CD4-positive, alpha-beta T cell treated with Interleukin-15 for 1 hour (primary cell): ENCODE measurements around the gene SHROOM2.
"Not testable (repeated sequence)": the region's sequence is repeated elsewhere in the genome, so short reads cannot be mapped to it uniquely, and the experiment has no call there.

Experiments
- DNase-seq: peaks from one replicate; pipeline ENCODE4 v3.0.0-alpha.2; 2020

Gene SHROOM2

DNA sequence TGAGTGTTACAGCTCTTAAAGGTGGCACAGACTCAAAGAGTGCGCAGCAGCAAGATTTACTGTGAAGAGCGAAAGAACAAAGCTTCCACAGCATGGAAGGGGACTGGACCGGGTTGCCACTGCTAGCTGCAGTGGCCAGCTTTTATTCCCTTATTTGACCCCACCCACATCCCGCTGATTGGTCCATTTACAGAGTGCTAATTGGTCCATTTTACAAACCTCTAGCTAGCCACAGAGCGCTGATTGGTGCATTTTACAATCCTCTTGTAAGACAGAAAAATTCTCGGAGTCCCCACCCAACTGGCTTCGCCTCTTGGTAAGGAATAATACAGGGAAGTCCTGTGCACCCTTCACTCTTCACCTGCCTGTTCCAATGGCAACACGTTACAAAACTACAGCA lies 1.9 kb upstream of the SHROOM2 start:
- no peak for DNase-seq

DNA sequence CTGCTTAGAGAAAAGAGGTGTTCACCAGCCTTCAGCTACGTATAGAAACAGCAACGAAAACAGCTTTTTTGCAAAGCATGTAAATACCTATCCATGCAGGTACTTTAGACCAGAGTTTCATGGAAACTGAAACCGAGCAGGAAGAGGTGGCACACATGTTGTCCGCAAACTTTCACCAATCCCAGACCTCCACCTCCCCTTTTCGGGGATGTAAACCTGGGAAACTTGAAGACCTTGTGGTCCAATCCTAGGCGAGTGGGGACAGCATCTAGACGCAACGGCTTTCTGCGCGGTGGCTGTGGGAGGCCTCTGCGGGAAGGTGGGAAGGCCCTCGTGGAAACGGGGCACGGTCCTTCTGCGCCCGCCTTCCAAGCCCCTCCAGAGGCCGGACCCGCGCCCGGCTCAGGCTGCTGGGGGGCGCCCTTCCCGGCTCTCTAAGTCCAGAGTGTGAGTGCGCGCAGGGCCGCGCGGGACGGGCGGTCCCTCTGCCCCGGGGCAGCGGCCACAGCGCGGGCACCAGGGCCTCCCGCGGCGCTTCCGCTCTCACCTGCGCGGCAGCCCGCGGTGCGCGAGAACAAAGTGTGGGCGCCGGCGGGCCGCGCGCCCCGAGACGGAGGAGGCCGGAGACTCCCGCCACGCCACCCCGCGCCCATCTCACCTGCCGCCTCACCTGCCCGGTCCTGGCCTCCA lies 830 bp upstream of the SHROOM2 start:
- DNase-seq = no peak

GRCh38 chrX:9786798-9787635 lies 788 bp downstream of the SHROOM2 start:
- DNase-seq = no peak

- no peak for DNase-seq
Measured at GRCh38 chrX:9788911-9789310, 2.7 kb downstream of the SHROOM2 start.

GRCh38 chrX:9789555-9789954 lies 3.3 kb downstream of the SHROOM2 start:
- DNase-seq = no peak

- DNase-seq = no peak
Measured at GRCh38 chrX:9790866-9791265, 4.6 kb downstream of the SHROOM2 start.

- no peak for DNase-seq
Measured at GRCh38 chrX:9794495-9794894, 8.3 kb downstream of the SHROOM2 start.

GRCh38 chrX:9797384-9798360 lies 11.4 kb downstream of the SHROOM2 start:
- DNase-seq = no peak

GRCh38 chrX:9802737-9803136 lies 16.5 kb downstream of the SHROOM2 start:
- no peak for DNase-seq

DNA sequence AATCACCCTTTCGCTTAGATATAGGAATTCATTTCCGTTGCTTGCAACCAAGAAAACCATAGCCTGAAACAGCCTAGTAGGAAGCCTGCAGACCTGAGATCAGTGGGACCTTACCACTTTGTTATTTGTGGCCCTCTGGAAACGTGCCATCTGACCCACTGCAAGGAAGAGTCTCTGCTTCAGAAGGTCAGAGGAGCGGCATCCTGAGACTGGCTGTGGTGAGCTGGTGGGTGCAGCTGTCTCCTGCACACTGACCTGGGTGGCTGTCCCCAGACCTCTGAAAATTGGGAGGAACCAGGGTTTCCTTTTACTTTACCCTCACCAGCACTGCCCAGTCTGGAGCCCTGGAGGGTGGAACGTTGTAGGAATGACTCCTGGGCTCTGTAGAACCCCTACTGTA lies 18.2 kb downstream of the SHROOM2 start:
- DNase-seq = no peak

GRCh38 chrX:9805956-9806355 lies 19.7 kb downstream of the SHROOM2 start:
- no peak for DNase-seq

DNA sequence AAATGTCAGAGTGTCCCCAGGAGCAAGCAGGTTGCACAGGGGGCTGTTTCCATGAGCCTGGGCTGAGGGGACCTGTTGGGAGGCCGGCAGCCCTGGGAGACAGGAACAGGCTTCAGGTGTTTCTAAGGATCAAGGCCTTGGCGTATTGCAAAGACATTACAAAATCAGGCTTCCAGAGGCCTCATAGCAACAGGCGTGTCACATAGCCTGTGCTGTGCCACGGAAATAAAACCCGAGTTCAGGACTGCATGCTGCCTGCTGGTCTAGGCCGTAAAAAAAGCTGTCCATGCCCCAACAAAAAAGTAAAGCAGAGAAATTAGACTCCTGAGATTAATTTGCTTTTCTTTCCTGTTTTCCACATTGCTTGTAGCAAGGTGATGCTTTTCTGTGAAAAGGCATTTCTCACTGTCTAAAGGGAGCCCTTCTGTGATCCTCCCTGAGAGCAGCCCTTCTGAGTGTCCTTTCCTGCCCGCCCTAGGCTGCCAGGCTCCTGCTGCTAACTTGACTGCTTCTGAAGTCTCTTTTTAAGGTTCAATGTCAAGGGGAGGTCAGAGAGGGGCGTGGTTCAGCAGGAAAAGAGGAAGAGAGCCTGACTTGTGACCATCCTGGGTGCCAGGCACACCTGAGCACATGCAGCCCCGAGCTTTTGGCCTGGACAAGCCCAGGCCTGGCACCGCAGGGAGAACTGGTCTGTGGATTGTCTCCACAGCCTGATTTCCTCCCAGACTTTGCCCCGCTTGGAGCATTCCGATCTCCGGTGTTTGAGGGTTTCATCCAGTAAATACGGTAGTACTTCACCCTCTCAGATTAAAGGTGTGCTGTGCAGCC lies 21.3 kb downstream of the SHROOM2 start:
- DNase-seq = no peak

DNA sequence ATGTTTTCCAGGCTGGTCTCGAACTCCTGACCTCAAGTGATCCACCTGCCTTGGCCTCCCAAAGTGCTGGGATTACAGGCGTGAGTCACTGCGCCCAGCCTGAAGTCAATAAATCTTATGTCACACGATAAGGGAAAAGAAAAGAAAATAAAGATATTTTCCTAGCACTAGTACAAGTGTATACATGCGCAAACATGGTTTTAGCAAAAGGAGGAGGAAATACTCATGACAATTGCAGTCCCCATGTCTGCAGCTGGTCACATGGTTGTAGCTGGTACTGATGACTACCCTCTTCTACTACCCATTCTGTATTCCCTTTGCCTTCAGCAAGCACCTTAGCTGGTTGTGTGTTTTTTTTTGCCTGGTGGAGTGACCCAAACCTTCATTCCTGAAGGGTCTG lies 23.6 kb downstream of the SHROOM2 start:
- not testable (repeated sequence) for DNase-seq

DNA sequence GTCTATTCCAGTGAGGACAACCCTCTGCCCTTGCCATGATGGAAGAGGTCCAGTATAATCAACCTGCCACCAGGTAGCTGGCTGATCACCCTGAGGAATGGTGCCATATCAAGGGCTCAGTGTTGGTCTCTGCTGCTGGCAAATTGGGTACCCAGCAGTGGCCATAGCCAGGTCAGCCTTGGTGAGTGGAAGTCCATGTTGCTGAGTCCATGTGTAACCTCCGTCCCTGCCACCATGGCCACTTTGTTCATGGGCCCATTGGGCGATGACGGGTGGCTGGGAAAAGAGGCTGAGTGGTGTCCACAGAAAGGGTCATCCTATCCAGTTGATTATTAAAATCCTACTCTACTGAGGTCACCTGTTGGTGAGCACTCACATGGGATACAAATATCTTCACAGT lies 24.9 kb downstream of the SHROOM2 start:
- DNase-seq = not testable (repeated sequence)

GRCh38 chrX:9816084-9816700 lies 30.0 kb downstream of the SHROOM2 start:
- DNase-seq = no peak

- DNase-seq = no peak
Measured at GRCh38 chrX:9821572-9821971, 35.3 kb downstream of the SHROOM2 start.

DNA sequence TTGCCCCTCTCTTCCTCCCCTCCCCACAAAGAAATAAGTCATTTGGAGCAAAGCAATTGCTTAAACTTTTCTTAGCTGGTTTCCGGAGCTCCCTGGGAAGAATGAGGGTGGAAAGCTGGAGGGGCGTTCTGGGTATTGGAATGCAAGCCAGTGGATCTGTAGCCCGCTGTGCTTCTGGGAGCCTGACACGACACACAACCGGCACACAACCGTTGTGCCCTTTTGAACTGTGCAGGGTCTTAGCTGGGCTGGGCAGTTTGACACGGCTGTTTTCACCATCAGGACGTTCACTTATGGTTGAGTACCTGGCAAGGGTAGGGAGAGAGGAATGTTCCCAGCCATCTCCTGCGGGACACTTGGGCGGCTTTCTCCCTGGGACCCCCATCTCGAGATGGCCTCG lies 38.3 kb downstream of the SHROOM2 start:
- DNase-seq = no peak

DNA sequence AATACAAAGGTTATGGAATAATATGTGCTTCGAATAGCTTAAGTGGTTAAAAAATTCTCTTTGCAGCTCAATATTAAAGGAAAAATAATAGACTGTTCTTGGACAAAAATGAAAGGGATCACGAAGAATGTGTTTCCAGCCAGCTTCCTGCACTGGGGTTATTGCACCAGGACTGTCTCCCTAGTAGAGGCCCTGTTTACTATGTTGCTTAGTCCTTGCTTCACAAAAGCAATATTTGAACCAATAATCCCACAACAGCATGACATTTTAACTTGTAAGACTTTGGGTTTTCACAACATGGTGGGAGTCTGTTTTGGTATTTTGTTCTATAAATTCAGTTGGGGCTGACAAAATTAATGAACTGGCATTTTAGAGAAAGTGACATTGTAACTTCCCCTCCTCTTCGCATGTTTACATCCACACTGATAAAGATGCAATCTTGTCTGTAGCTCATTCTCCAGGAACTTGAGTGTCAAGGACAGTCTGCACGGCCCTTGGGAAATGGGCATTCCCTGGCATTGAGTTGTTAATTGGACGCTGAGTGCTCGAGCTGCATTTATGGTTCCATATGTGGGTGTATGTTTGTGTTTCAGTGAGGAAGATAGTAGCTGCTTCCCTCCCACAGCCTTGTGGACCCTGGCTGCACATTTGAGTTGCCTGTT lies 39.0 kb downstream of the SHROOM2 start:
- DNase-seq = no peak

DNA sequence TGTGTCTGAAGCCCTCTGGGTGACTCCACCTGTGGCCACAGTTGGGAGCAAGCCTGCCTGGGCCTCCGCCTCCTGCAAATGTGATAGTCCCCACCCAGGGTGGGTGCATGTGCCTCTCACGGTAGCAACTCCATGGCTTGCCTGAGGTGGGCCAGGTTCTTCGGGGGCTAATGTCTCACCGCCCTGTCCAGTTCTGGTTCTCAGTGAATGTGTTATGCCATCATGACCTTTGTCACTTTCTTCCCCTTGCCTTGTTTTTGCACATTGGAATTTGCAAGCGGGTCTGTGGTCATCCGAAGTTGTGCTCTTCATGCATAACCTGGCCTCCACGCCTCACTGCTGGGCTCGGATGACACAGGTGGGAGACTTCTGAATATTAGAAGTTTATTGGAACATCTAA lies 39.7 kb downstream of the SHROOM2 start:
- DNase-seq = no peak

DNA sequence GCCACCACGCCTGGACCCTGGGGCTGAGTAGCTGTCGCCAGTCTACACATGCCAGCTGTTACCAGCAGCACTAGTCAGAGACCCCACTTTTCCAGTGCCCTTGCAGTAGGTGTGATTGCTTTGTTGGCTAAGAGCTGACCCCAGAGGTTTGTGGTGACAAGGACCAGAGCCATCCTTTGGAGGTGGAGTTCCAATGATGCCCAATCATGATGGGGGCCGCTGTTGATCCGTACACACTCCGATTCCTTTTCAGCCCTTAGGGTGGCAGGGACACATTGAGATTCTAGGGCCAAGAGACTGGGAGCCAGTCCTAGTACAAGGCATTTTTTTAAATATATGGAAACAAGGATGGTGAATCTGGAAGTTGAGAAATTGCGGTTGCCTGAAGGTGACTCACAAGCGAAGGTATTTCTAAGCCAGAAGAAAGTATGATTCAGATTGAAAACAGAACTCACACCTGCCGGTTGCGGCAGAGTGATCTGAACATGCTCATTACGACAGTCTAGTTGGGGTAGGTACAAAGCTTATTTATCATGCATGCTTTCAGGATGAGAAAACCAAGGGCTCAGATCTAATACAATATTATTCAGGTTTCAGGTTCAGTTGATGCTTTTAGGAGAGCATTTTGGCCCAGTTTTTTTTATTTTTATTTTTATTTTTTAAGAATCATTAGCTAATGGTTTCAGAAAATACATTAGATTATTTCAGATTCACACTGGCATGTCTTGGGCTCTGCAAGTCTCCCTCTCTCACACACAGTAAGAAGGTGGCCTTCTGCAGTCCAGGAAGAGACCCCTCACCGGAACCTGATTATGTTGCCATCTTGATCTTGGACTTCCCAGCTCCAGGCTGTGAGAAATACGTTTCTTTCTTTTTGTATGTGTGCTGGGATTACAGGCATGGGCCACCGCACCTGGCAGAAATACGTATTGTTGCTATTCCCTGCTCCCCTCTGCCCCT lies 43.4 kb downstream of the SHROOM2 start:
- DNase-seq = no peak
